ENCODE results near the gene IFNG.

- TF ChIP-seq CTCF (IDR thresholded peaks at IDR 0.05; ENCODE audit: insufficient read depth, low read length) (no peak), POLR2AphosphoS5 (IDR thresholded peaks at IDR 0.05; ENCODE audit: low read depth) (no peak), SPI1 (IDR thresholded peaks at IDR 0.05; ENCODE audit: borderline replicate concordance, low read depth) (no peak), REST (IDR thresholded peaks at IDR 0.05; ENCODE audit: insufficient replicate concordance, low read depth) (no peak), GABPA (IDR thresholded peaks at IDR 0.05; ENCODE audit: low read depth) (no peak)
Observed at GRCh38 chr12:68117661-68118060, 41.9 kb downstream of the IFNG start.
